ENCODE data around the gene USF1.

DNA sequence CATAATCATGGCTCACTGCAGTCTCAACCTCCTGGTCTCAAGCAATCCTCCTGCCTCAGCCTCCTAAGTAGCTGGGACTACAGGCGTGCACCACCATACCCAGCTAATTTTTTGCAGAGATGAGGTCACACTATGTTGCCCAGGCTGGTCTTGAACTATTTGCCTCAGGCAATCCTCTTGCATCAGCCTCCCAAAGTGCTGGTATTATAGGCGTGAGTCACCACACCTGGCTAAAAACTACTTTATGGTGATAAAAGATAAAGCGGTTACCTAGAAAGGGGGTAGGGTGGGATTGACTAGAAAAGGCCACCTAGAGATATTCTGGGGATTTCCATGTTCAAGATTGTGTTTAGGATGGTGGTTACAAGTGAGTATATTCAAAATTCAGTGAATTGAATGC lies 12.0 kb downstream of the USF1 start:
- TF ChIP-seq GATA2 (IDR thresholded peaks at IDR 0.05; ENCODE audit: low read depth, low read length) (no peak), GATA3 (IDR thresholded peaks at IDR 0.05; ENCODE audit: low read depth, low read length) (no peak)

Measured in SH-SY5Y (cell line).